ENCODE measurements around the gene DOLK.

Gene DOLK

DNA sequence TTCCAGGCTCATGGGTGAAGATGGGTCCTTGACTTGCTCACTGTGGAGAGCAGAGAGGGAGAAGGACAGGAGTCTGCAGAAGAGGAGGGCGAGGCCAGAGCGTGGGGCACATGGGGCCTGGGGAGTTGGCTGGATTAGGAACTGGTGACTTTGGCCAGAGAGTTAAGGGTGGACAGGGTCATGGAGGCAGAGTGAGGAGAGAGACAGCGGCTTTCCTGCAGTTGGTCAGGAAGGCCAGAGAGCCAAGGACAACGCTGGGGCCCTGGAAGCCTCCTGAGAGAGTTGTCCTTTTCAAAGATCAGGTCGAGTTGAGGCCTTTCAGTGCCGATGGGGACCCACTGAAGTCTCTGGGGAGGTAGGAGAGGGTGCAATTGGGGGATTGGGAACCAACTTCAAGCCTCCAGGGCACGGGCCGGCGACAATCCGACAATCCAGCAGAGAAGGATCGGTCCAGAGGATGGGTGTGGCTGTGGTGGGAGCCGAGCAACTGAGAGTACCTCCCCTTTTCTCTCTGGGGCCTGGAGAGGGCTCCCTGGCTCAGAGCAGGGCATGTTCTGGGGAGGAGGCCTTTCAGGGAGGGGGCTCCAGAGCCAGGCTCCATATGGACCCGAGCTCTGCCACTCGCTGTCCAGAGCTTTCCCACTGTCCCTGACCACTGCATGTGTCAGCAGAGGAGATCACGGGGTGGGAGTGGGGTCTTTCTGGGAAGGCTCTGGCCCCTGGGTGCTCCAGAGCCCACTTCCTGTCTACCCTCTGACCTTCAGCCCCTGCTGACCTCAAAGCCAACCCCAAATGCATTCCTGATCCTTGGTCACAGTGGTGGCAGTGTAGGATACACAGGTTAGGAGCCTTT lies 34.1 kb downstream of the DOLK start:
- TF ChIP-seq, protein P1, sequence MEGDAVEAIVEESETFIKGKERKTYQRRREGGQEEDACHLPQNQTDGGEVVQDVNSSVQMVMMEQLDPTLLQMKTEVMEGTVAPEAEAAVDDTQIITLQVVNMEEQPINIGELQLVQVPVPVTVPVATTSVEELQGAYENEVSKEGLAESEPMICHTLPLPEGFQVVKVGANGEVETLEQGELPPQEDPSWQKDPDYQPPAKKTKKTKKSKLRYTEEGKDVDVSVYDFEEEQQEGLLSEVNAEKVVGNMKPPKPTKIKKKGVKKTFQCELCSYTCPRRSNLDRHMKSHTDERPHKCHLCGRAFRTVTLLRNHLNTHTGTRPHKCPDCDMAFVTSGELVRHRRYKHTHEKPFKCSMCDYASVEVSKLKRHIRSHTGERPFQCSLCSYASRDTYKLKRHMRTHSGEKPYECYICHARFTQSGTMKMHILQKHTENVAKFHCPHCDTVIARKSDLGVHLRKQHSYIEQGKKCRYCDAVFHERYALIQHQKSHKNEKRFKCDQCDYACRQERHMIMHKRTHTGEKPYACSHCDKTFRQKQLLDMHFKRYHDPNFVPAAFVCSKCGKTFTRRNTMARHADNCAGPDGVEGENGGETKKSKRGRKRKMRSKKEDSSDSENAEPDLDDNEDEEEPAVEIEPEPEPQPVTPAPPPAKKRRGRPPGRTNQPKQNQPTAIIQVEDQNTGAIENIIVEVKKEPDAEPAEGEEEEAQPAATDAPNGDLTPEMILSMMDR (IDR thresholded peaks at IDR 0.05; ENCODE audit: insufficient read depth, low read length, missing control alignments) = no peak
- ChIA-PET CTCF (interaction anchor here (2.1 to 4.8 kb wide), 3 partner anchors 13 to 15 kb away, joined by 6 to 42 read pairs (median 13); no protein-coding TSS in a partner anchor), POLR2A (interaction anchor here (0.6 to 1.1 kb wide), 2 partner anchors 9 to 35 kb away, joined by 3 to 4 read pairs; no protein-coding TSS in a partner anchor)
- no peak overlapping the region for H3K4me3 ChIP-seq (ENCODE audit: low read depth, low read length)
- DNase-seq (ENCODE audit: low read depth, low spot score) = no peak

GRCh38 chr9:128912270-128912853 lies 35.0 kb downstream of the DOLK start:
- CTCF ChIA-PET = interaction anchor here (1.2 to 2.2 kb wide), 3 partner anchors 13 to 60 kb away, joined by 3 to 13 read pairs (median 6); no protein-coding TSS in a partner anchor
- peak; percentile 37 for DNase-seq (ENCODE audit: low read depth, low spot score)
- TF ChIP-seq, protein P1 (IDR thresholded peaks at IDR 0.05; ENCODE audit: insufficient read depth, low read length, missing control alignments) = no peak
- POLR2A ChIA-PET = interaction anchor here (1.1 kb wide), 1 partner anchor 8 kb away, joined by 4 read pairs; no protein-coding TSS in a partner anchor
- no peak overlapping the region for H3K4me3 ChIP-seq (ENCODE audit: low read depth, low read length)

DNA sequence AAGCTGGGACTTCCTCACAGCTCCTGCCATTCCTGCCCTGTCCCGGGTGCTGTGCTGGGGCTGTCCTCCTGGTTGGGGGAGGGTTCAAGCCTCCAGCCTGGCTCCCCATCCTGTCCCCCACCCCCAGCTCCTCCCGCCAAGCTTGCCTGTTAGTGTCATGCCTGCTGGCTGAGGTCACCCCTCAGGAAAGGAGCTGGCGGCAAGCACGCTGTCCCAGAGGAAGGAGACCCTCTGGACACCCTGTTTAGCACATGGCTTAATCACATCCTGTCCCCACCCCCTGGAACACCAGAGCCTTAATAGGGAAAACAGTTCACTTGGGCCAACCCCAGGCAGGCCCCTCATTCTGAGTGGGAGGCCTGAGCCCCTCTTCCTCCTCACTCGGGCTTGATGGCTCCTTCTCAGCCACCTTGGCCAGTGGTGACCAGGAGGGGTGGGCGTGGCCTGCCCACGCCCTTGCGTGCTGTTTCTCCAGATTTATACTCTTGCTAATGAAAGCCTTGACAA lies 35.8 kb downstream of the DOLK start:
- H3K4me3 ChIP-seq (ENCODE audit: low read depth, low read length) = no peak overlapping the region
- CTCF ChIA-PET = interaction anchor here (0.7 to 2.2 kb wide), 6 partner anchors 9 to 94 kb away, joined by 3 to 13 read pairs (median 3); partner anchors contain the start of gene ENDOG
- TF ChIP-seq, protein P1 (IDR thresholded peaks at IDR 0.05; ENCODE audit: insufficient read depth, low read length, missing control alignments) = no peak
- POLR2A ChIA-PET = interaction anchor here (0.7 kb wide), 1 partner anchor 15 kb away, joined by 4 read pairs; no protein-coding TSS in a partner anchor
- peak; percentile 37 for DNase-seq (ENCODE audit: low read depth, low spot score)

DNA sequence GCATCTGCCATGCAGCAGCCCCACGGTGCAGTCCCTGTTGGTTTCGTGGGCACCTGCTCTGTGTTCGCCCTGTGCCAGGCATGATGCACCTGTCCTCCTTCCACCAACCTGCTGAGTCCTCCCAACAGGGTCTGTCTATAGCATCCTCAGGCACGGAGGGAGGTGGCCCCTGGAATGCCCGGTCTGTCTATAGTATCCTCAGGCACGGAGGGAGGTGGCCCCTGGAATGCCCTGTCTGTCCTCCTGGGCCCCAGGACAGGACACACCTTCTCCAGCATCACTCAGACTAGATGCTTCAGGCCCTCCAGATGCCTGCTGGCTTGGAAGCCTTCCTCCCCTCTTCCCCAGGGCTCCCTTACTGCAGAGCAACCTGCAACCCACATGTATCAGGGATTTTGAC lies 36.5 kb downstream of the DOLK start:
- H3K4me3 ChIP-seq (ENCODE audit: low read depth, low read length) = no peak overlapping the region
- TF ChIP-seq, protein P1 (IDR thresholded peaks at IDR 0.05; ENCODE audit: insufficient read depth, low read length, missing control alignments) = no peak
- ChIA-PET CTCF (interaction anchor here (0.8 to 2.2 kb wide), 6 partner anchors 8 to 95 kb away, joined by 3 to 13 read pairs (median 3); partner anchors contain the start of gene ENDOG), POLR2A (no interaction called here)
- no peak for DNase-seq (ENCODE audit: low read depth, low spot score)

GRCh38 chr9:128909859-128910258 lies 37.5 kb downstream of the DOLK start:
- no peak overlapping the region for H3K4me3 ChIP-seq (ENCODE audit: low read depth, low read length)
- POLR2A ChIA-PET = no interaction called here
- CTCF ChIA-PET = interaction anchor here (1.2 to 2.8 kb wide), 3 partner anchors 10 to 17 kb away, joined by 4 to 9 read pairs (median 4); no protein-coding TSS in a partner anchor
- no peak for DNase-seq (ENCODE audit: low read depth, low spot score)
- TF ChIP-seq, protein P1 (IDR thresholded peaks at IDR 0.05; ENCODE audit: insufficient read depth, low read length, missing control alignments) = no peak
